Measurements from ENCODE around the gene PNPLA8. TPM values are rescaled to one million over a fixed set of nuclear protein-coding genes. Genes with fewer than 3 reads are reported as not detected.
"Not testable (repeated sequence)": the region's sequence is repeated elsewhere in the genome, so short reads cannot be mapped to it uniquely, and the experiment has no call there.

Gene PNPLA8
- total and polyA plus RNA-seq, 5 experiments from 2014 or later: 19.7 to 26.5 (median 24.3) TPM

DNA sequence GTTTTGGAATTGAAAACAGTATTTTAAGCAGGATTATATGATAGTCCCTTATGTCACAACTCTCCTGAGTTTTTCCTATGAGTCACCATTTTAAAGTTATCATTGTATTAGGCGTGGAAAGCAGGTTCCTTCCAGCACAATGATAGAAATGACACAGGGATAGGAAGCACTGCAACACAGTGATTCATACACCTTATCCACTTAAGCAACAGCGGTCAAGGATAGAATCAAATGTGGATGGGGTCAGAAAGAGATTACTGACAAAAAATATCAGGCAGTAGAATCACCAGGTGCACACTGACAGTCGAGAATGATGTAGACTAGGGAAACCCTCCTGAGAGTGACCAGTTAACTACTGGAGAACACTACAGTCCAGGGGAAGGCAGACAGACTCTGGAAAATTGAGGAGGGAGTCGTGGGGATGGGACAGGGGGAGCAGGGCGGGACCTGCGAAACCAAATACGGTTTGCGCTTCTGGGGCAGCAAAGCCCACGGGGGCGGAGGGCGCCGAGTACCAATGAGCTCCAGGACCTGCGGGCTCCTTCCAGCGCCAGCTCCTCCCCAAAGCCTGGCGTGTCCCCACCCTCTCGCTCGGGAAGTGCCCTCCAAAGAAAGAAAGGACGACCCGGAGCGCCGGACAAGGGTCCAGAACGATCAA is 479 bp downstream of the PNPLA8 start:
- POLR2A ChIA-PET: interaction anchor here (0.6 to 3.9 kb wide), 9 partner anchors 10 to 1399 kb away, joined by 3 to 53 read pairs (median 4); partner anchors contain the start of genes CBLL1, DNAJB9, HBP1 and NRCAM
- H3K27ac Mint-ChIP-seq: peak overlapping the region; percentile 96 to 100 (median 100)
- DNase-seq (no peak), ATAC-seq (peak; percentile 37 to 50)
- peaks cover 0 to 15% (median 0%) of the 10 kb centered on the region in 3 donors for H3K36me3 Mint-ChIP-seq
- H3K4me3 Mint-ChIP-seq: peak overlapping the region; percentile 92 to 99 (median 97)
- peaks cover 0 to 1% (median 0%) of the 10 kb centered on the region in 5 donors for H3K27me3 Mint-ChIP-seq
- H3K4me1 Mint-ChIP-seq: peaks cover 20 to 61% (median 44%) of the 10 kb centered on the region in 4 donors
- no peaks in the 10 kb centered on the region for H3K9me3 Mint-ChIP-seq

DNA sequence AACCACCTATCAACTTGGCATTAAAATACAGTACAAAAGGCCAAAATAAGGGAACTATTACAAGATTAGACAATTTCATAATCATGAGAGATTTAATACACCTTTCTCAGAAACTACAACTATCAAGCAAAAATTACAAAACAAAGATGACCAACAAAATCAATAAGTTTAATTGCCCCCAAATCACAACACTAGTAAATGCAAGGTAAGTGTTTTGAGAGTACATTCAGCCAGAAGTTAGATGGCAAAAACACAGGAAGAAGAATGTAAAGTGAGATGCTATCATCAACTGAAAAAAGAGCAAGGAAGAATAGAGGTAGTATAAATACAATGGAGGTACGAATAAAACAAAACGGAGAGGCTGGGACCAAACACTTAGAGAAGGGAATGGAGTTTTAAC is 3.2 kb downstream of the PNPLA8 start:
- peaks cover 33 to 69% (median 58%) of the 10 kb centered on the region in 4 donors for H3K4me1 Mint-ChIP-seq
- peak overlapping the region in 5 of 10 donors; percentile 12 to 64 (median 24) for H3K27ac Mint-ChIP-seq
- DNase-seq (no peak), ATAC-seq (no peak)
- H3K9me3 Mint-ChIP-seq: no peaks in the 10 kb centered on the region
- H3K4me3 Mint-ChIP-seq: peak overlapping the region in 9 of 10 donors; percentile 5 to 32 (median 11)
- peaks cover 0 to under 1% (median 0%) of the 10 kb centered on the region in 5 donors for H3K27me3 Mint-ChIP-seq
- peaks cover 11 to 40% (median 17%) of the 10 kb centered on the region in 3 donors for H3K36me3 Mint-ChIP-seq
- POLR2A ChIA-PET: interaction anchor here (1.1 kb wide), 1 partner anchor 47 kb away, joined by 6 read pairs; the partner anchor contains the start of genes DNAJB9 and THAP5

DNA sequence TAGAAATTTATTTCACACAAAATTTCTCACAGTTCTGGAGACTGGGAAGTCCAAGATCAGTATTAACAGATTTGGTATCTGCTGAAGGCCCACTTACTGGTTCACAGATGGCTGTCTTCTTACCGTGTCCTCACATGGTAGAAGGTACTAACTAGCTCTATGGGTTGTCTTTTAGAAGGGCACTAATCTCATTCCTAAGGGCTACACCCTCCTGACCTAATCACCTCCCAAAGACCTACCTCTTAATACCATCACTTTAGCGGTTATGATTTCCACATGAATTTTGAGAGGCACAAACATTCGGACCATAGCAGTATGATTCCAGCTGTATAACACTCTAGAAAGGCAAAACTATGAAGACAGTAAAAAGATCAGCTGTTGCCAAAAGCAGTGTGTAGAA is 8.0 kb downstream of the PNPLA8 start:
- POLR2A ChIA-PET: no interaction called here
- ATAC-seq (no peak), DNase-seq (no peak)
- H3K4me3 Mint-ChIP-seq: no peak overlapping the region
- peaks cover 17 to 70% (median 26%) of the 10 kb centered on the region in 3 donors for H3K36me3 Mint-ChIP-seq
- no peaks in the 10 kb centered on the region for H3K9me3 Mint-ChIP-seq
- H3K27ac Mint-ChIP-seq: no peak overlapping the region
- peaks cover 23 to 54% (median 47%) of the 10 kb centered on the region in 4 donors for H3K4me1 Mint-ChIP-seq
- no peaks in the 10 kb centered on the region for H3K27me3 Mint-ChIP-seq

- DNase-seq (no peak), ATAC-seq (no peak)
- H3K27me3 Mint-ChIP-seq: no peaks in the 10 kb centered on the region
- H3K36me3 Mint-ChIP-seq: peaks cover 23 to 70% (median 42%) of the 10 kb centered on the region in 3 donors
- no peak overlapping the region for H3K4me3 Mint-ChIP-seq
- POLR2A ChIA-PET: interaction anchor here (0.6 to 0.7 kb wide), 2 partner anchors 10 to 17 kb away, joined by 3 read pairs; partner anchors contain the start of gene PNPLA8
- H3K27ac Mint-ChIP-seq: no peak overlapping the region
- H3K9me3 Mint-ChIP-seq: peaks cover 0 to under 1% (median 0%) of the 10 kb centered on the region in 9 donors
- peaks cover 12 to 47% (median 32%) of the 10 kb centered on the region in 4 donors for H3K4me1 Mint-ChIP-seq
Measured at GRCh38 chr7:108515630-108516029, 10.3 kb downstream of the PNPLA8 start.

DNA sequence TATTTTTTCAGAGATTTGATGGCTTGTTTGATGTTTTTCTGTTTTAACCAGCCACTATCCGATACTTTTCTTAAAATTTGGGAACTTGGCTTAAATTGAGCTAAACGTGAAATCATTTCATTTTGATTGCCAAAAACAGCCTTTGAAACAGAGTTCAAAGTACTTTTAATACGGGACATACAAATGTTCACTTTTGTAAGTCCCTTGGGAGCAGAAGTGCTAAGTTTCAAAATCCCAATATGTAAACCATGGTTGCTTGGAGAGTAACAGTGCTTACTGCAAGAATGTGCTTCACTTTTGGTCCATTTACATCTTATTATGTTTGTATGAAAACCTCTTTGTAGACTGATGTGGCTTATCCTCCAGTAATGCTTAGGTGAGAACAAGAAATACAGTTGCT is 10.9 kb downstream of the PNPLA8 start:
- Mint-ChIP-seq H3K36me3 (peaks cover 29 to 72% (median 49%) of the 10 kb centered on the region in 3 donors), H3K4me3 (no peak overlapping the region), H3K27me3 (no peaks in the 10 kb centered on the region), H3K27ac (no peak overlapping the region), H3K4me1 (peaks cover 9 to 42% (median 28%) of the 10 kb centered on the region in 4 donors), H3K9me3 (peaks cover 0 to 2% (median 0%) of the 10 kb centered on the region in 9 donors)
- DNase-seq: no peak
- POLR2A ChIA-PET: interaction anchor here (0.6 to 0.7 kb wide), 2 partner anchors 11 to 16 kb away, joined by 3 read pairs; partner anchors contain the start of gene PNPLA8
- no peak for ATAC-seq

- no peak overlapping the region for H3K4me3 Mint-ChIP-seq
- H3K9me3 Mint-ChIP-seq: peaks cover 0 to 2% (median 0%) of the 10 kb centered on the region in 9 donors
- ATAC-seq (no peak), DNase-seq (no peak)
- POLR2A ChIA-PET: no interaction called here
- H3K27me3 Mint-ChIP-seq: no peaks in the 10 kb centered on the region
- H3K27ac Mint-ChIP-seq: peak overlapping the region in 2 of 10 donors; percentile 13 to 34
- peaks cover 12 to 48% (median 30%) of the 10 kb centered on the region in 3 donors for H3K36me3 Mint-ChIP-seq
- H3K4me1 Mint-ChIP-seq: peaks cover 0 to 23% (median 19%) of the 10 kb centered on the region in 4 donors
Measured at GRCh38 chr7:108511939-108512338, 14.0 kb downstream of the PNPLA8 start.

- H3K27me3 Mint-ChIP-seq, ATAC-seq, DNase-seq, H3K27ac Mint-ChIP-seq, POLR2A ChIA-PET, H3K9me3 Mint-ChIP-seq, H3K4me3 Mint-ChIP-seq: not testable (repeated sequence)
- Mint-ChIP-seq H3K4me1 (peaks cover 0 to 29% (median 2%) of the 10 kb centered on the region in 4 donors), H3K36me3 (peaks cover 4 to 40% (median 6%) of the 10 kb centered on the region in 3 donors)
Measured at GRCh38 chr7:108504576-108504975, 21.4 kb downstream of the PNPLA8 start.

- no peaks in the 10 kb centered on the region for H3K27me3 Mint-ChIP-seq
- H3K4me1 Mint-ChIP-seq: peaks cover 0 to 30% (median 3%) of the 10 kb centered on the region in 4 donors
- H3K9me3 Mint-ChIP-seq: no peaks in the 10 kb centered on the region
- DNase-seq (no peak), ATAC-seq (peak in 1 of 2 donors; percentile 60)
- H3K27ac Mint-ChIP-seq: peak overlapping the region in 4 of 10 donors; percentile 9 to 93 (median 57)
- POLR2A ChIA-PET: interaction anchor here (1.1 kb wide), 1 partner anchor 66 kb away, joined by 3 read pairs; the partner anchor contains the start of genes DNAJB9 and THAP5
- peaks cover 4 to 45% (median 6%) of the 10 kb centered on the region in 3 donors for H3K36me3 Mint-ChIP-seq
- H3K4me3 Mint-ChIP-seq: peak overlapping the region in 1 of 10 donors; percentile 73
Measured at GRCh38 chr7:108503112-108504026, 22.6 kb downstream of the PNPLA8 start.

- no peaks in the 10 kb centered on the region for H3K9me3 Mint-ChIP-seq
- peaks cover 0 to 30% (median 4%) of the 10 kb centered on the region in 4 donors for H3K4me1 Mint-ChIP-seq
- H3K27me3 Mint-ChIP-seq: no peaks in the 10 kb centered on the region
- POLR2A ChIA-PET: no interaction called here
- DNase-seq (no peak), ATAC-seq (no peak)
- H3K27ac Mint-ChIP-seq: peak overlapping the region in 2 of 10 donors; percentile 3 to 16
- no peak overlapping the region for H3K4me3 Mint-ChIP-seq
- H3K36me3 Mint-ChIP-seq: peaks cover 6 to 53% (median 7%) of the 10 kb centered on the region in 3 donors
Measured at GRCh38 chr7:108499566-108499965, 26.4 kb downstream of the PNPLA8 start.

DNA sequence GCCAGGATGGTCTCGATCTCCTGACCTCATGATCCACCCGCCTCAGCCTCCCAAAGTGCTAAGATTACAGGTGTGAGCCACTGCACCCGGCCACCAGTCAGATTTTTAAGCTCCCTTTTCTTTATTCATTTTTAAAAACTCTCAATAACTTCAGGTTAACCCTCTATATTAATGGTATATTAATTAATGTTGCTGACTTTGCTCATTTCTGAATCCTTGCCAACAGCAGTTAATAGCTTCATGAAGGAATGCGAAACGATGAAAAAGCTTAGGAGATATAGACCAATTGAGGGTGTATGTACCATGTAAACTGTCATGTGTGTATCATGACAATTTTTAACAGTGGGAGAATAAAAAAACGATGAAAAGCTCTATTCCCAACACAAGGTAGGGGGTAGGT is 27.5 kb downstream of the PNPLA8 start:
- POLR2A ChIA-PET: interaction anchor here (0.7 to 2.8 kb wide), 3 partner anchors 17 to 43 kb away, joined by 3 to 24 read pairs (median 3); partner anchors contain the start of gene NRCAM
- Mint-ChIP-seq H3K9me3 (no peaks in the 10 kb centered on the region), H3K4me1 (peaks cover 0 to 23% (median 4%) of the 10 kb centered on the region in 4 donors), H3K27ac (peak overlapping the region in 1 of 10 donors; percentile 53), H3K4me3 (no peak overlapping the region), H3K27me3 (no peaks in the 10 kb centered on the region), H3K36me3 (peaks cover 6 to 53% (median 7%) of the 10 kb centered on the region in 3 donors)
- DNase-seq (no peak), ATAC-seq (no peak)

DNA sequence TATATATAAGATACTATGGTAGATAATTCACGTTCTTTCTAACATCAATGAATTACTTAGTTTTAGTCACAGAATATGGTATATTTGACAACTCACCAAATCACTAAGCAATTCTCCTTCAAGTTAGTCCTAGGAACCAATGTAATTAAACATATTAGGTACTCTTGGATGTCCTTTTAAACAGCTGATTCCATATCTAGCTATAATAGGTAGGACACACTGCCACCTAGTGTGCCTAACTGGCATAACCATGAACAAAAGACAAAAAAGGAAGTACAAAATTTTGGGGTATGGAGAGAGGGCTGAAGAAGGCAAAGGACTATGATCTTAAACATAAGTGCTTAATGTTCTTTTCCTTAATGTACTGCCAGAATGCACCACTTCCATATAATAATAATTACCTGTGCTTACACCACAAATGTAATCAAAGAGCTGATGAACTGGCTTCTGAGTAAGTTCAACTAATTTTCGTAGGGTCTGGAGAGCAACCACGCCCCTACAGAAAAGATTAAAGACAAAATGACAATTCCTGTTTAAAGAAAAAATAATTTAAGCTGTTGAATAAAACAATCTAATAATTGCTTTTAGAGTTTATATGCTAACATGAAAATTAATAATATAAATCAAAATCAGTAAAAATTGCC is 28.7 kb downstream of the PNPLA8 start:
- H3K27me3 Mint-ChIP-seq: no peaks in the 10 kb centered on the region
- DNase-seq: peak; percentile 14 to 73 (median 58)
- POLR2A ChIA-PET: interaction anchor here (0.6 to 2.8 kb wide), 4 partner anchors 38 to 115 kb away, joined by 3 to 24 read pairs (median 5); partner anchors contain the start of gene NRCAM
- no peak overlapping the region for H3K4me3 Mint-ChIP-seq
- H3K9me3 Mint-ChIP-seq: no peaks in the 10 kb centered on the region
- peaks cover 0 to 17% (median 6%) of the 10 kb centered on the region in 4 donors for H3K4me1 Mint-ChIP-seq
- ATAC-seq: peak; percentile 81
- H3K27ac Mint-ChIP-seq: no peak overlapping the region
- peaks cover 6 to 53% (median 7%) of the 10 kb centered on the region in 3 donors for H3K36me3 Mint-ChIP-seq
